Retinal pigment epithelial cell (primary cell): ENCODE results near the gene TTC23L.
"Not testable (repeated sequence)": the region's sequence is repeated elsewhere in the genome, so short reads cannot be mapped to it uniquely, and the experiment has no call there.

Source experiments
- DNase-seq: peaks from one replicate; pipeline ENCODE4 v3.0.0-alpha.2; 2010; ENCODE audit warnings: low read depth
- H3K4me3 ChIP-seq: 2 replicates; pipeline ENCODE4 v1.5.1; 2011; ENCODE audit warnings: mild to moderate bottlenecking, low read length, control low read depth, moderate library complexity
- TF ChIP-seq, protein P1 (sequence below): conservative IDR thresholded peaks from 2 replicates; pipeline ENCODE4 v1.5.1; 2011; ENCODE audit warnings: low read depth, low read length, control low read depth, inconsistent platforms

TTC23L gene

DNA sequence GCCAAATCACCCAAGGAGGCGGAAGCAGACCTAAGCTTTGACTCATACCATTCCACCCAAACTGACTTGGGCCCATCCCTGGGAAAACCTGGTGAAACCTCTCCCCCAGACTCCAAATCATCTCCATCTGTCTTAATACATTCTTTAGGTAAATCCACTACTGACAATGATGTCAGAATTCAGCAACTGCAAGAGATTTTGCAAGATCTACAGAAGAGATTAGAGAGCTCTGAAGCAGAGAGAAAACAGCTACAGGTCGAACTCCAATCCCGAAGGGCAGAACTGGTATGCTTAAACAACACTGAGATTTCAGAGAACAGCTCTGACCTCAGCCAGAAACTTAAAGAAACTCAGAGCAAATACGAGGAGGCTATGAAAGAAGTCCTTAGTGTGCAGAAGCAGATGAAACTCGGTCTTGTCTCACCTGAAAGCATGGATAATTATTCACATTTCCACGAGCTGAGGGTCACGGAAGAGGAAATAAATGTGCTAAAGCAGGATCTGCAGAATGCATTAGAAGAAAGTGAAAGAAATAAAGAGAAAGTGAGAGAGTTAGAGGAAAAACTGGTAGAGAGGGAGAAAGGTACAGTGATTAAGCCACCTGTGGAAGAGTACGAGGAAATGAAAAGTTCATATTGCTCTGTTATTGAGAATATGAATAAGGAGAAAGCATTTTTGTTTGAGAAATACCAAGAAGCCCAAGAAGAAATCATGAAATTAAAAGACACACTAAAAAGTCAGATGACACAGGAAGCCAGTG lies 15.8 kb upstream of the TTC23L start:
- DNase-seq, result no peak
- TF ChIP-seq, protein P1, sequence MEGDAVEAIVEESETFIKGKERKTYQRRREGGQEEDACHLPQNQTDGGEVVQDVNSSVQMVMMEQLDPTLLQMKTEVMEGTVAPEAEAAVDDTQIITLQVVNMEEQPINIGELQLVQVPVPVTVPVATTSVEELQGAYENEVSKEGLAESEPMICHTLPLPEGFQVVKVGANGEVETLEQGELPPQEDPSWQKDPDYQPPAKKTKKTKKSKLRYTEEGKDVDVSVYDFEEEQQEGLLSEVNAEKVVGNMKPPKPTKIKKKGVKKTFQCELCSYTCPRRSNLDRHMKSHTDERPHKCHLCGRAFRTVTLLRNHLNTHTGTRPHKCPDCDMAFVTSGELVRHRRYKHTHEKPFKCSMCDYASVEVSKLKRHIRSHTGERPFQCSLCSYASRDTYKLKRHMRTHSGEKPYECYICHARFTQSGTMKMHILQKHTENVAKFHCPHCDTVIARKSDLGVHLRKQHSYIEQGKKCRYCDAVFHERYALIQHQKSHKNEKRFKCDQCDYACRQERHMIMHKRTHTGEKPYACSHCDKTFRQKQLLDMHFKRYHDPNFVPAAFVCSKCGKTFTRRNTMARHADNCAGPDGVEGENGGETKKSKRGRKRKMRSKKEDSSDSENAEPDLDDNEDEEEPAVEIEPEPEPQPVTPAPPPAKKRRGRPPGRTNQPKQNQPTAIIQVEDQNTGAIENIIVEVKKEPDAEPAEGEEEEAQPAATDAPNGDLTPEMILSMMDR, result no peak

DNA sequence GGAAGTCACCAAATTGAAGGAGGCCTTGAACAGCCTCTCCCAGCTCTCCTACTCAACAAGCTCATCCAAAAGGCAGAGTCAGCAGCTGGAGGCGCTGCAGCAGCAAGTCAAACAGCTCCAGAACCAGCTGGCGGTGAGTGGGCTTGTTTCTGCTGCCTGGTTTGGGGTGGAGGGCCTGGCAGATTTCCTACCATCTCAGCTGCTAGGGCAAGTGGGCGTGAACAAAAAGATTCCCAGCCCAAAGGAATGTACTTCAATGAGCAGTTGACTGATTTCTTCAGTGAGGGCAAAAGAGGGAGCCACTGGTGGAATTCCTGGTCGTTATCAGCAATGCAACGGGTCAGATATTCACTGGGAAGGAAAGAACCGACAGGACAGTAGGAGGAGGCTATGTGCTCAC lies 12.6 kb upstream of the TTC23L start:
- H3K4me3 ChIP-seq, result no peak overlapping the region
- DNase-seq, result no peak
- TF ChIP-seq, protein P1, result no peak

More for the DNA sequence above, 15.8 kb upstream of the TTC23L start:
- no peak overlapping the region for H3K4me3 ChIP-seq

DNA sequence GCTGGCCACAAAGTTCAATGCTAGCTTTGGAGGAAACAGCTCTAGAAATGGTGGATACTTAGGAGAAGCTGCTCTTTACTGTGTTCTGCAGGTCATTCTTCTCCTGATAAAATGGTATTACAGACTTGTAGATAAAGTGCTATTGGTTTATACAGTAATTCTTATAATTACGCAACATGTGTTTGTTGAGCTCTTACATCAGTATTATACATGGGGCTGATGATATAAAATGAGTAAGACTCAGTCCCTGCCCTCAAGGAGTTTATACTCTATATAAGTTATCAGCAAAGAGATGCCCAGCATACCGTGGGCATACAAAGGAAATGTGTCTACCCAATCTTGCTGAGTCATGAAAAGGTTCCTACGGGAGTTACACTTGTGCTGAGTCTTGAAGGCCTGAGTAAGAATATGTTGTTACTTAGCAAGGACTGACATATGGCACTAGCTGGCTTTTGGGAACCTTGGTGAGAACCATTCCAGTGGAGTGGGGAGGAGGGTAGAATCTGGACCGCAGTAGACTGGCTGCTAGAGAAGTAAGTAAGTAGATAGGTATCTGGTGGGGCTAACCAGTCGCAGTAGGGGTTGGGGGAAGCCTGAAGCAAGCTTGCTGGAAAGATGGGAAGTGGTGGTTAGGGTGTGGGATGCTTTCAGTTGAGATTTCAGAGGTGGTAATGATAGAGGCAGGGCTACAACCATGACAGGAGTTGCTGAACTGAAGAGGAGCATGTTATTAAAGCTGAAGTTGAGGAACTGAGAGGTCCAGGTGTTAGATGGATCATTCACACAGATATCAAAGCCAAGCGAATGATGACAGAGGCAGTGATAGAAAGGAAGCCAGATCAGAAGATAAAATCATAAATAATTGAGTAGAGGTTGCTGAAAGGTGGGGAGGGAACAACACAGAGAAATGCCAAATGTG lies 11.1 kb upstream of the TTC23L start:
- DNase-seq, result no peak
- H3K4me3 ChIP-seq, result no peak overlapping the region
- TF ChIP-seq, protein P1, result no peak

DNA sequence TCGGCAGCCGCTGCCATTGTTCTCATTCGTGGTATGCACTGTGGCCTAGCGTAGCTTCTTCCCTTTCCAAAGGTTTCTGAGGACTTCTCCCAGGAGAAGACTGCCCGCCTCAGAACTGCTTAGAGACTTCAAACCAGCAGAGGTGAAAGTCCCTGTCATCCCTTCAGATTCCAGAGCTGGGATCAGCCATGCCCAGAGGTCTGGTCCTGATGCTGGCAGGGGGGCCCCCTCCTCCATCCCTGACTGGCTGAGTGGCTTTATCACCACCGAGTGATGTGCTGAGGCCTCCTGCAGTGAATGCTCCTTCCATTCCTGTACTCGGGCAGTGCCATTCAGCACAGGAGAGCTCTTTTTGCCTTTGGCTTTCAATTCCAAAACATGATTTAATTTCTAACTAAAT lies 8.1 kb upstream of the TTC23L start:
- not testable (repeated sequence) for H3K4me3 ChIP-seq, DNase-seq

DNA sequence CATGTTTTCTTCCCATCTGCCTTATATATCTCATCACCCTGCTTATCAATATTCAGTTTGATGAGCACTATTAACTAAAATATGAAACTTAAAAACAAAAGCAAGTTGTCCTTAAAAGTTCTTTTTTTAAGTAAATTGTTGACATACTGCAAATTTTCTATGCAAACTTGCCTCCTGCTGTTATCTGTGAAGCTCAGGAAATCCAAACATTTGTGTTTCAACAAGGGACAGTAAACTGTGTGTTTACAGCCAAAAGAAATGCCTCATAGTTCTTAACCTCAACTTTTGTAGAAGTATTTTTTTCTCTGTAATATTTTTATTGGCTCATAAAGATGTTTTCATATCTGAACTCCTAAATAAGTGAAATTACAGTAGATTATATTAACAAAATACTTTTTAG lies 7.7 kb upstream of the TTC23L start:
- no peak overlapping the region for H3K4me3 ChIP-seq
- no peak for DNase-seq
- TF ChIP-seq, protein P1, result no peak

DNA sequence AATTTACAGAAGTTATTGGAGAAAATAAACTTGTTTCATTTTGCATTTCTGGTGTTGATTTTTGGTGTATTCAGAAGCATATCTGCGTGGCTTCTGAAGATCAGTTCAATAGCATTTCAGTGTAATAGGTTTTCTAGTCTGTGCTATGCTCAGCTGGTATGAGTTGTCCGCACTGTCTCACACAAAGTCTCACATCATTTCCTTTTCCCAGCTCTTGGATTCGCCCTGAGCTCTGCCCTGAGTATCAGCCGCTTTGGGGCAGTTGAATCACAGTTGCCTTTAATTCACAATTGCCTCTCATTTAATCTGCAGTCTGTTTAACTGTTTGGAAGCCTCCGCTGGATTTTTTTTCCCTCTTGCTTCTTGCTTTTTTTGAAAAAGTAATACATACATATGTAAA lies 6.4 kb upstream of the TTC23L start:
- TF ChIP-seq, protein P1, result no peak
- no peak for DNase-seq
- no peak overlapping the region for H3K4me3 ChIP-seq

DNA sequence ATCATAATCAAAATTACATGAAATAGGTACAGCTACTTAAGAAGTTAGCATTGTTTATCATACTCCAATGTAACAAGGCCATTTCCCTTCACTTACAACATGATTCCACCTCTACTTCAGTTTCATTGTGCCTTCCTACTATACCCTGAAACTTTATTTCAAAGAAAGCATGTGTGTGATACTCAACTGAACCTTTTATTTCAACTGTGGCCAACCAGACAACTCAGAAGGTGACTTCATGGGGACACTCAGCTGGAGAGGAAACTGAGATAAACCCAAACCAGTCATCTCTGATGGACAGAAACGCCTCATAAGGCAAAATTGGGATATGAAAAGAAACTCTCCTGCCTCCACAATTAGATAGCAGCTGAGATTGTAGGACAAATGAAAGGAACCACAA lies 5.9 kb upstream of the TTC23L start:
- no peak overlapping the region for H3K4me3 ChIP-seq
- TF ChIP-seq, protein P1, result no peak
- DNase-seq, result no peak
